ENCODE data around the gene TREX2.

GRCh38 chrX:153448556-153449367 is 2.9 kb upstream of the TREX2 start:
- TF ChIP-seq CTCF (conservative IDR thresholded peaks at IDR 0.05; ENCODE audit: low read depth, low read length) (no peak), POLR2A (IDR thresholded peaks at IDR 0.05; ENCODE audit: low read depth, low read length) (no peak), USF2 (IDR thresholded peaks at IDR 0.05; ENCODE audit: low read depth, low read length) (no peak), CEBPB (IDR thresholded peaks at IDR 0.05; ENCODE audit: low read depth, low read length) (no peak), RCOR1 (IDR thresholded peaks at IDR 0.05; ENCODE audit: insufficient replicate concordance, low read length) (no peak), MAZ (IDR thresholded peaks at IDR 0.05; ENCODE audit: borderline replicate concordance, low read depth, low read length) (no peak), RAD21 (IDR thresholded peaks at IDR 0.05; ENCODE audit: low read length) (no peak), SMC3 (IDR thresholded peaks at IDR 0.05; ENCODE audit: low read depth, low read length) (no peak)

All from IMR-90 (cell line).